Liver (tissue), 9 donors: ENCODE data around the gene PRKACA. TPM values are rescaled to one million over a fixed set of nuclear protein-coding genes. Genes with fewer than 3 reads are reported as not detected.

Experiments
- DNase-seq: peaks from one replicate; pipeline ENCODE4 v3.0.0-alpha.2; 2017; ENCODE audit warnings: low spot score
- H3K27ac ChIP-seq, 2 donors: one replicate each; pipeline ENCODE4 v1.7.0; 2013; ENCODE audit warnings: inconsistent platforms in 2 of 2, low read length in 2 of 2, control low read depth in 1 of 2, low read depth in 1 of 2, mild to moderate bottlenecking in 1 of 2
- H3K27me3 ChIP-seq, 4 donors: one replicate each; pipeline versions ENCODE4 v1.6.1 to v1.7.0; 2013; ENCODE audit warnings: low read length in 3 of 4, inconsistent platforms in 1 of 4, mild to moderate bottlenecking in 1 of 4, moderate library complexity in 1 of 4; ENCODE audit not compliant: control insufficient read depth in 4 of 4, insufficient read depth in 4 of 4
- H3K36me3 ChIP-seq, 4 donors: one replicate each; pipeline versions ENCODE4 v1.6.1 to v1.7.0; 2013; ENCODE audit warnings: low read length in 3 of 4, mild to moderate bottlenecking in 3 of 4, low read depth in 1 of 4, moderate library complexity in 1 of 4; ENCODE audit not compliant: control insufficient read depth in 4 of 4, insufficient read depth in 3 of 4
- H3K4me1 ChIP-seq, 4 donors: one replicate each; pipeline versions ENCODE4 v1.6.1 to v1.7.0; 2013; ENCODE audit warnings: low read length in 3 of 4, mild to moderate bottlenecking in 3 of 4, moderate library complexity in 1 of 4; ENCODE audit not compliant: control insufficient read depth in 4 of 4, insufficient read depth in 4 of 4
- H3K4me3 ChIP-seq, 3 donors: one replicate each; pipeline versions ENCODE4 v1.6.1 to v1.7.0; 2013; ENCODE audit warnings: low read length in 3 of 3, control low read depth in 1 of 3, low read depth in 1 of 3, mild to moderate bottlenecking in 1 of 3
- H3K9ac ChIP-seq, 2 donors: one replicate each; pipeline ENCODE4 v1.7.0; 2013; ENCODE audit warnings: low read length in 2 of 2, mild to moderate bottlenecking in 2 of 2, moderate library complexity in 2 of 2, control low read depth in 1 of 2, low read depth in 1 of 2
- H3K9me3 ChIP-seq, 4 donors: one replicate each; pipeline versions ENCODE4 v1.6.1 to v1.7.0; 2013; ENCODE audit warnings: low read length in 3 of 4; ENCODE audit not compliant: control insufficient read depth in 4 of 4
- EGR1 ChIP-seq, 2 donors: IDR thresholded peaks; 2 replicates each; pipeline ENCODE4 v1.6.1; 2016 to 2018; ENCODE audit warnings: antibody characterized with exemption in 2 of 2, low read depth in 2 of 2
- FOXA1 ChIP-seq: IDR thresholded peaks from 2 replicates; pipeline ENCODE4 v1.6.1; 2016; ENCODE audit warnings: antibody characterized with exemption
- FOXA2 ChIP-seq: IDR thresholded peaks from 2 replicates; pipeline ENCODE4 v1.6.1; 2016; ENCODE audit warnings: antibody characterized with exemption
- GABPA ChIP-seq, 2 donors: IDR thresholded peaks in 1 of 2; conservative IDR thresholded peaks in 1 of 2; 2 replicates each; pipeline ENCODE4 v1.6.1; 2016; ENCODE audit warnings: antibody characterized with exemption in 2 of 2, mild to moderate bottlenecking in 1 of 2, moderate library complexity in 1 of 2
- HNF4A ChIP-seq, 2 donors: conservative IDR thresholded peaks; 2 replicates each; pipeline ENCODE4 v1.6.1; 2016; ENCODE audit warnings: antibody characterized with exemption in 2 of 2, mild to moderate bottlenecking in 2 of 2
- HNF4G ChIP-seq: IDR thresholded peaks from 2 replicates; pipeline ENCODE4 v1.6.1; 2016; ENCODE audit warnings: antibody characterized with exemption
- JUND ChIP-seq, 2 donors: IDR thresholded peaks; 2 replicates each; pipeline ENCODE4 v1.6.1; 2016; ENCODE audit warnings: antibody characterized with exemption in 2 of 2
- NR2F2 ChIP-seq: IDR thresholded peaks from 2 replicates; pipeline ENCODE4 v1.6.1; 2016; ENCODE audit warnings: antibody characterized with exemption
- RAD21 ChIP-seq, 2 donors: IDR thresholded peaks; 2 replicates each; pipeline ENCODE4 v1.6.1; 2016; ENCODE audit warnings: antibody characterized with exemption in 2 of 2, mild to moderate bottlenecking in 2 of 2
- RXRA ChIP-seq, 2 donors: IDR thresholded peaks; 2 replicates each; pipeline ENCODE4 v1.6.1; 2017 to 2018; ENCODE audit warnings: antibody characterized with exemption in 2 of 2, mild to moderate bottlenecking in 1 of 2
- SP1 ChIP-seq: IDR thresholded peaks from 2 replicates; pipeline ENCODE4 v1.6.1; 2018; ENCODE audit warnings: antibody characterized with exemption, mild to moderate bottlenecking
- TAF1 ChIP-seq: conservative IDR thresholded peaks from 2 replicates; pipeline ENCODE4 v1.6.1; 2016; ENCODE audit warnings: antibody characterized with exemption, mild to moderate bottlenecking
- YY1 ChIP-seq: IDR thresholded peaks from 2 replicates; pipeline ENCODE4 v1.6.1; 2016; ENCODE audit warnings: antibody characterized with exemption, mild to moderate bottlenecking
- WGBS: extraction: QIAGEN DNeasy Blood & Tissue Kit; methylation state at CpG from one replicate; pipeline ENCODE4 v1.1.7; 2013; 5-methylcytosine and 5-hydroxymethylcytosine counted together
- polyA plus RNA-seq, 2 donors: library from polyadenylated mRNA; stranded (reverse) in 1 of 2; unstranded in 1 of 2; fragments of 200-250 nt in 1 of 2; fragments of >200 nt in 1 of 2; fragmentation: Nextera tagmentation in 1 of 2; extraction: Ambion mirVana in 1 of 2; gene quantifications; one replicate each; pipeline versions ENCODE4 v1.2.1 to v1.2.3, GENCODE V29; 2013 to 2015
- total RNA-seq, 2 donors: library from RNA; depleted of rRNA; stranded (reverse); fragments of >200 nt; gene quantifications; one replicate each; pipeline ENCODE4 v1.2.3, GENCODE V29; 2014
- TF ChIP-seq, protein P1 (sequence below): fragments of 150-350 bp; IDR thresholded peaks from 2 replicates; pipeline ENCODE4 v1.5.1; 2017; ENCODE audit warnings: improper control_type of control experiment, low read depth, low read length; ENCODE audit not compliant: missing input control
- TF ChIP-seq, protein P2 (sequence below): IDR thresholded peaks from 2 replicates; pipeline ENCODE4 v1.6.1; 2016; ENCODE audit warnings: antibody characterized with exemption, mild to moderate bottlenecking
- TF ChIP-seq, protein P3 (sequence below): IDR thresholded peaks from 2 replicates; pipeline ENCODE4 v1.6.1; 2016; ENCODE audit warnings: antibody characterized with exemption
- TF ChIP-seq, protein P4 (sequence below): IDR thresholded peaks from 2 replicates; pipeline ENCODE4 v1.6.1; 2016; ENCODE audit warnings: antibody characterized with exemption
- TF ChIP-seq, protein P5 (sequence below): IDR thresholded peaks from 2 replicates; pipeline ENCODE4 v1.6.1; 2016; ENCODE audit warnings: antibody characterized with exemption
- donor health status: healthy.
- donor health status: healthy.
- donor health status: healthy.
- donor health status: healthy.
- donor health status: healthy.

Gene PRKACA
- total and polyA plus RNA-seq, 4 donors, result 15.5 to 72.4 (median 40.2) TPM

DNA sequence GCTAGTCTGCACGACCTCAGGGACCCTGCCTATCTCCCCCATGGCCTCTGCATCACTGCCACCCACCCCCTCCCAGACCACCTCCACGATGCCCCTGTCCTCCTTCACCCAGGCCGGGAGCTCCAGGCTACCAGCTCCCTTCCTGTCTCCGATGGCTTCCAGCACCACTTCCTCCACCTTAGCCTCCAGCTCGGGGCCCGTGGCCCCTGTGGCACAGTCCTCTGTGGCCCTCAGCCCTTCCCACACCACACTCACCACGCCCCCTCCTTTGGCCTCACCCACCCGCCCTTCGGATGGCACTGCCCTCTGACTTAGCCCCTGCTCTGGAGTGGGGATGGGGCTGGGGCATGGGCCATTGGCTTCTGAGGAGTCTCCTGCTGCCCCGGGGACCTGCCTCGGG lies 62.8 kb downstream of the PRKACA start (continued):
- TF ChIP-seq, protein P1, sequence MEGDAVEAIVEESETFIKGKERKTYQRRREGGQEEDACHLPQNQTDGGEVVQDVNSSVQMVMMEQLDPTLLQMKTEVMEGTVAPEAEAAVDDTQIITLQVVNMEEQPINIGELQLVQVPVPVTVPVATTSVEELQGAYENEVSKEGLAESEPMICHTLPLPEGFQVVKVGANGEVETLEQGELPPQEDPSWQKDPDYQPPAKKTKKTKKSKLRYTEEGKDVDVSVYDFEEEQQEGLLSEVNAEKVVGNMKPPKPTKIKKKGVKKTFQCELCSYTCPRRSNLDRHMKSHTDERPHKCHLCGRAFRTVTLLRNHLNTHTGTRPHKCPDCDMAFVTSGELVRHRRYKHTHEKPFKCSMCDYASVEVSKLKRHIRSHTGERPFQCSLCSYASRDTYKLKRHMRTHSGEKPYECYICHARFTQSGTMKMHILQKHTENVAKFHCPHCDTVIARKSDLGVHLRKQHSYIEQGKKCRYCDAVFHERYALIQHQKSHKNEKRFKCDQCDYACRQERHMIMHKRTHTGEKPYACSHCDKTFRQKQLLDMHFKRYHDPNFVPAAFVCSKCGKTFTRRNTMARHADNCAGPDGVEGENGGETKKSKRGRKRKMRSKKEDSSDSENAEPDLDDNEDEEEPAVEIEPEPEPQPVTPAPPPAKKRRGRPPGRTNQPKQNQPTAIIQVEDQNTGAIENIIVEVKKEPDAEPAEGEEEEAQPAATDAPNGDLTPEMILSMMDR, result no peak
- TF ChIP-seq GABPA (IDR thresholded peaks at IDR 0.05 in 1 of 2, conservative IDR thresholded peaks at IDR 0.05 in 1 of 2) (no peak), JUND (IDR thresholded peaks at IDR 0.05) (no peak), YY1 (no peak), TAF1 (no peak), RAD21 (IDR thresholded peaks at IDR 0.05) (no peak)

DNA sequence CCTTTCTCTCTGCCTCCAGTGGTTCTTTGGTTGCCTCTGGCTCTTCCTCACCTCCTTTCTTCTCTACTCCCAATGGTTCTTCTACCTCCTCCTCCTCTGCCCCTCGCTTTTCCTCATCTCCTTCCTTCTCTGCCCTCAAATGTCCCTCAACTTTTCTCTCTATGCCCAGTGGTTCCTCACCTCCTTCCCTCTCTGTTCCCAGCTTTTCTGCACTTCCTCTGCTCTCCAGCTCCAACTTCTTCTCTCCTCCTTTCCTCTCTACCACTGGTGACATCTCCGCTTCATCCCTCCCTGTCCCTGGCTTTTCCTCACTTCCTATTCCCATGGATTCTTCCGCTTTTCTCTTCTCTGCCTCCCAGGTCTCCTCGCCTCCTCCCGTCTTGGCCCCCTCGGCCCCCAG lies 63.5 kb downstream of the PRKACA start:
- DNase-seq, result no peak
- H3K4me3 ChIP-seq, result no peak overlapping the region
- H3K4me1 ChIP-seq, result peaks cover 1 to 9% (median 4%) of the 10 kb centered on the region in 4 donors
- H3K9me3 ChIP-seq, result no peaks in the 10 kb centered on the region
- H3K9ac ChIP-seq, result no peak overlapping the region
- 92% methylated on average over 6 of the region's 6 CpGs for WGBS
- no peak for TF ChIP-seq FOXA1
- no peak for TF ChIP-seq SP1
- TF ChIP-seq TAF1, result no peak
- TF ChIP-seq JUND (IDR thresholded peaks at IDR 0.05), result no peak
- TF ChIP-seq RXRA (IDR thresholded peaks at IDR 0.05), result no peak
- TF ChIP-seq FOXA2, result no peak
- TF ChIP-seq, protein P2, sequence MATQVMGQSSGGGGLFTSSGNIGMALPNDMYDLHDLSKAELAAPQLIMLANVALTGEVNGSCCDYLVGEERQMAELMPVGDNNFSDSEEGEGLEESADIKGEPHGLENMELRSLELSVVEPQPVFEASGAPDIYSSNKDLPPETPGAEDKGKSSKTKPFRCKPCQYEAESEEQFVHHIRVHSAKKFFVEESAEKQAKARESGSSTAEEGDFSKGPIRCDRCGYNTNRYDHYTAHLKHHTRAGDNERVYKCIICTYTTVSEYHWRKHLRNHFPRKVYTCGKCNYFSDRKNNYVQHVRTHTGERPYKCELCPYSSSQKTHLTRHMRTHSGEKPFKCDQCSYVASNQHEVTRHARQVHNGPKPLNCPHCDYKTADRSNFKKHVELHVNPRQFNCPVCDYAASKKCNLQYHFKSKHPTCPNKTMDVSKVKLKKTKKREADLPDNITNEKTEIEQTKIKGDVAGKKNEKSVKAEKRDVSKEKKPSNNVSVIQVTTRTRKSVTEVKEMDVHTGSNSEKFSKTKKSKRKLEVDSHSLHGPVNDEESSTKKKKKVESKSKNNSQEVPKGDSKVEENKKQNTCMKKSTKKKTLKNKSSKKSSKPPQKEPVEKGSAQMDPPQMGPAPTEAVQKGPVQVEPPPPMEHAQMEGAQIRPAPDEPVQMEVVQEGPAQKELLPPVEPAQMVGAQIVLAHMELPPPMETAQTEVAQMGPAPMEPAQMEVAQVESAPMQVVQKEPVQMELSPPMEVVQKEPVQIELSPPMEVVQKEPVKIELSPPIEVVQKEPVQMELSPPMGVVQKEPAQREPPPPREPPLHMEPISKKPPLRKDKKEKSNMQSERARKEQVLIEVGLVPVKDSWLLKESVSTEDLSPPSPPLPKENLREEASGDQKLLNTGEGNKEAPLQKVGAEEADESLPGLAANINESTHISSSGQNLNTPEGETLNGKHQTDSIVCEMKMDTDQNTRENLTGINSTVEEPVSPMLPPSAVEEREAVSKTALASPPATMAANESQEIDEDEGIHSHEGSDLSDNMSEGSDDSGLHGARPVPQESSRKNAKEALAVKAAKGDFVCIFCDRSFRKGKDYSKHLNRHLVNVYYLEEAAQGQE, result no peak
- TF ChIP-seq EGR1 (IDR thresholded peaks at IDR 0.05; ENCODE audit: low read depth in 2 of 2), result no peak
- TF ChIP-seq, protein P3, sequence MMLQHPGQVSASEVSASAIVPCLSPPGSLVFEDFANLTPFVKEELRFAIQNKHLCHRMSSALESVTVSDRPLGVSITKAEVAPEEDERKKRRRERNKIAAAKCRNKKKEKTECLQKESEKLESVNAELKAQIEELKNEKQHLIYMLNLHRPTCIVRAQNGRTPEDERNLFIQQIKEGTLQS, result no peak
- TF ChIP-seq, protein P4, sequence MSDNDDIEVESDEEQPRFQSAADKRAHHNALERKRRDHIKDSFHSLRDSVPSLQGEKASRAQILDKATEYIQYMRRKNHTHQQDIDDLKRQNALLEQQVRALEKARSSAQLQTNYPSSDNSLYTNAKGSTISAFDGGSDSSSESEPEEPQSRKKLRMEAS, result no peak
- TF ChIP-seq YY1, result no peak
- no peak for TF ChIP-seq RAD21 (IDR thresholded peaks at IDR 0.05)
- no peak for TF ChIP-seq GABPA (IDR thresholded peaks at IDR 0.05 in 1 of 2, conservative IDR thresholded peaks at IDR 0.05 in 1 of 2)
- TF ChIP-seq HNF4A (conservative IDR thresholded peaks at IDR 0.05), result no peak
- TF ChIP-seq, protein P5, sequence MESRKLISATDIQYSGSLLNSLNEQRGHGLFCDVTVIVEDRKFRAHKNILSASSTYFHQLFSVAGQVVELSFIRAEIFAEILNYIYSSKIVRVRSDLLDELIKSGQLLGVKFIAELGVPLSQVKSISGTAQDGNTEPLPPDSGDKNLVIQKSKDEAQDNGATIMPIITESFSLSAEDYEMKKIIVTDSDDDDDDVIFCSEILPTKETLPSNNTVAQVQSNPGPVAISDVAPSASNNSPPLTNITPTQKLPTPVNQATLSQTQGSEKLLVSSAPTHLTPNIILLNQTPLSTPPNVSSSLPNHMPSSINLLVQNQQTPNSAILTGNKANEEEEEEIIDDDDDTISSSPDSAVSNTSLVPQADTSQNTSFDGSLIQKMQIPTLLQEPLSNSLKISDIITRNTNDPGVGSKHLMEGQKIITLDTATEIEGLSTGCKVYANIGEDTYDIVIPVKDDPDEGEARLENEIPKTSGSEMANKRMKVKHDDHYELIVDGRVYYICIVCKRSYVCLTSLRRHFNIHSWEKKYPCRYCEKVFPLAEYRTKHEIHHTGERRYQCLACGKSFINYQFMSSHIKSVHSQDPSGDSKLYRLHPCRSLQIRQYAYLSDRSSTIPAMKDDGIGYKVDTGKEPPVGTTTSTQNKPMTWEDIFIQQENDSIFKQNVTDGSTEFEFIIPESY, result no peak
- TF ChIP-seq NR2F2, result no peak
- TF ChIP-seq HNF4G, result no peak
- TF ChIP-seq, protein P1, result no peak
- H3K27ac ChIP-seq, result no peak overlapping the region
- peaks cover 7 to 27% (median 13%) of the 10 kb centered on the region in 4 donors for H3K36me3 ChIP-seq
- peaks cover 0 to 3% (median 0%) of the 10 kb centered on the region in 4 donors for H3K27me3 ChIP-seq
